ENCODE results near the gene C1orf185.
"Not testable (repeated sequence)": the region's sequence is repeated elsewhere in the genome, so short reads cannot be mapped to it uniquely, and the experiment has no call there.

Gene C1orf185

DNA sequence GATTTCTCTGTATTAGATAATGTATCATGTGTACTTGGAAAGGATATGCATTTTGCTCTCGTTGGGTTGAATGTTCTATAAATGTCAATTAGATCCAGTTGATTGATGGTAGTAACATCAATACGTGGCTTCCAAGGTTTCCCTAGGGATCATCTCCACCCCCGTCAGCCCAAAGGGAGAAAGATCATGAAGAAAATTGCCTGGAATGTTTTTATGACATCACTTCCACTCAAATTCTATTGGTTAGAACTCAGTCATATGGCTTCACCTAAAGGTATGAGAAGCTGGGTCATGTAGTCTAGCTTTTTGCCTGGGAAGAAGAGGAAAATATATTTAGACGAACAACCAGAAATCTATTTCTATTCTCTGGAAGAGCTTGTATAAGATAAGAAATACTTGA is at the start of gene C1orf185:
TSS of gene C1orf185 (plus strand) at position 253 of the 400 bp plus-strand sequence. CDS start at position 259, 6 bp downstream.
- DNase-seq, result no peak

DNA sequence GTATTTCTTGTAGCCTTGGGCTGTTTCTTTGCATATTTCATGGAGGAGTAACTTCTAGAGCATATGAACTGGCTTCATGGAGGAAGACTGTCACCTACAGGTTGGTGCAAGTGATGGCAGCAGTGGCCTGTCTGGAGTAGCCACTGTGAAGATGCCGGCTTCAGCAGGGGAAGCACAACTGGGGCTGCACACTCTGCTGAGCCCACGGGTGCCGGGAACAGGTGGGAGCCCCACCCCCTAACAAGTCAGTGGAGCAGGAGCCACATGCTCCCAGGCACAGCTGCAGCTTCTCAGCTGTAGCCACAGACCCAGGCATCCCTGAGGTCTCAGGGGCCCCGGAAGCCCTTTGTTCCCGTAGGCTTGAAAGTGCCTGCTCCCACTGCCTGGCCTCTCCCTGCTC is 43.2 kb upstream of the C1orf185 start:
- DNase-seq, result peak; percentile 4 to 30

DNA sequence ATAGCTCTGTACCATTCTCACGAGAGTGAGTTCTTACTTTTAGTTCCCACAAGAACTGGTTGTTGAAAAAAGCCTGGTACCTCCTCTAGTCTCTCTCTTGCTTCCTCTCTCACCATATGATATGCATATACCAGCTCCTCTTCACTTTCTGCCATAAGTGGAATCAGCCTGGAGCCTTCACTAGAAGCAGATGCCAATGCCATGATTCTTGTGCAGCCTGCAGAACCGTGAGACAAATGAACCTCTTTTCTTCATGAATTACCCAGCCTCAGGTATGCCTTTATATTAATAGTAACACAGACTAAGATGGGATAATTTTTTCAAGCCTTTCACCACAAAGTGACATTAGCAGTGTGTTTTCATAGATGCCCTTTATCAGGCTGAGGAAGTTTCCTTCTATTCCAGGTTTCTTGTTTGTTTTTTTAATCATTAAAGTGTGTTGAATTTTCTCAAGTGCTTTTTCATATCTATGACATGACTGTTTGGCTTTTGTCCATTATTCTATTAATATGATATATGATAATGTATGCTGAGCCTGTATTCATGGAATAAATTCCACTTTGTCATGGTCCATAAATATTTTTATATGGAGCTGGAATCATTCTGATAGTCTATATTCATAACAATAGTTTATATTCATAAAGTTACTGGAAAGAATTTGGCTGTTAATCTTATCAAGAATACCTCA is 40.7 kb upstream of the C1orf185 start:
- no peak for DNase-seq

DNA sequence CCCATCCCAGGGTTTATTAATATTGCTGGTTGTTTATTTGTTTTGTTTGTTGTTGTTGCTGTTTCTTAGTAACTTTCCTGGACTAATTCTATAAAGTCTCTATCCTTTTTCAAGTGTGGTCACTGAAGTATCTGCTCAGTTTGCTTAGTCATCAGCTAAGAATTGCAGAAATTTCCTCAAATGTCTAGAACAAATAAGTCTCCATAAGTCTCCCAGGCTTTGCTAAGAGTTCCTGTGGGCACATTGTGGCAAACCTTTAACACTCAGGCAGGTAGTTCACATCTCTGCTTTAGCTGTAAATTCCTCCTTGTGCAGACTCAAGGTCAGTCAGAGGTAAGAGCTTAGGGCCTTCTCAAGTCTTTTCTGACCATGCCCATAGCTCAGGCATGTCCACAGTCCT is 38.9 kb upstream of the C1orf185 start:
- no peak for DNase-seq

DNA sequence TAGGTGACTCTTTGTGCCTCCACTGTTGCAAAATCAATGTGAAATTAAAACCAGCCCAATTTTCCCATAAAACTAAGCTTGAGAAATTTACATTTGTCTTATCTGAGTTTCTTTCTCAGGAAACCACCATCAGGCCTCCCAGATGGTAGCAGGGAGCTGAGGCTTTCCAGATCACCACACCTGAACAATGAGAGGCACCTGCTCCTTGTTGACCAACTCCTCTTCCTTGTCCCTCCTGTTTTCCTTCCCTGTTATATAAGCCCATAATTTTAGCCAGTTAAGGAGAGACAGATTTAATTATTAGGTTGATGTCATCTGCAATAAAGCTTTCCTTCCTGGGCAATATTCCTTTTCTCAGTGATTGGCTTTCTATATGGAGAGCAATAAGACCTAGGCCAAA is 32.0 kb upstream of the C1orf185 start:
- no peak for DNase-seq

GRCh38 chr1:51070640-51071039 is 31.4 kb upstream of the C1orf185 start:
- DNase-seq, result no peak

- no peak for DNase-seq
Measured at GRCh38 chr1:51071291-51072042, 30.6 kb upstream of the C1orf185 start.

DNA sequence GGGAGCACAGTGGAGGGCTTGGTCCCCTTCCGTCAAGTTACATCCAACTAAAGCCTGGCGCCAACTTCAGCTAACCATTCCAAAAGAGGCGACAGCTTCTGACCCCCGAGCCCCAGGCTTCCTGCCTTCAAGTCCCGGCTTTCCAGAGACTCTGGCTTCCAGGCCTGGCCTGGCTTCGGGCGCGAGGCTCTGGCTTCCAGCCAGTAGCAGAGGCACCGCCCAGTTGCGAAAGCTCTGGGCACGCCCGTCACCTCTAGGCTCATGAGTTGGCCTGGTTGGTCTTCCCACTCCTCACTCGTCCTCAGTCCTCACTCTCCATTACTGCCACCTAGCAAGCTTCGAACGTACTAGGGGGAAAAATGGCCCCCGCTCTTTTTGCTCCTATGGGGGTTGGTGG is 30.0 kb upstream of the C1orf185 start:
- DNase-seq, result no peak

- DNase-seq, result no peak
Measured at GRCh38 chr1:51072651-51073050, 29.4 kb upstream of the C1orf185 start.

GRCh38 chr1:51073456-51073855 is 28.6 kb upstream of the C1orf185 start:
- DNase-seq, result no peak

- DNase-seq, result no peak
Measured at GRCh38 chr1:51086496-51087271, 15.3 kb upstream of the C1orf185 start.

- DNase-seq, result no peak
Measured at GRCh38 chr1:51088474-51088873, 13.6 kb upstream of the C1orf185 start.

- no peak for DNase-seq
Measured at GRCh38 chr1:51093581-51093980, 8.4 kb upstream of the C1orf185 start.

GRCh38 chr1:51097171-51097570 is 4.9 kb upstream of the C1orf185 start:
- no peak for DNase-seq

GRCh38 chr1:51100264-51100880 is 1.7 kb upstream of the C1orf185 start:
- DNase-seq, result no peak

- DNase-seq, result no peak
Measured at GRCh38 chr1:51114137-51114536, 12.1 kb downstream of the C1orf185 start.

- DNase-seq, result no peak
Measured at GRCh38 chr1:51115714-51116404, 13.8 kb downstream of the C1orf185 start.

DNA sequence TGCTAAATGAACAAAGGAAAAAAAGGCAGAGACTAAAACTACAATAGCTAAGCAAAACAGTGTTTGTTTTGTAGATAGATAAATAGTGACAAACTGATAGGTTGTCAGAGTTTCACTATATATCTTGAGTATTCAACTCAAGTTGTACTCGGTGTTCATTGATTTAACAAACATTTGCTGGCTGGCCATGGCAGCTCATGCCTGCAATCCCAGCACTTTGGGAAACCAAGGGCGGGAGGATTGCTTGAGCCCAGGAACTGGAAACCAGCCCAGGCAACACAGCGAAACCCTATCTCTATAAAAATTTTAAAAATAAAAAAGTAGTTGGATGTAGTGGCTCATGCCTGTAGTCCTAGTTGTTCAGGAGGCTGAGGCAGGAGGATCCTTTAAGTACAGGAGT is 17.3 kb downstream of the C1orf185 start:
- DNase-seq, result no peak

DNA sequence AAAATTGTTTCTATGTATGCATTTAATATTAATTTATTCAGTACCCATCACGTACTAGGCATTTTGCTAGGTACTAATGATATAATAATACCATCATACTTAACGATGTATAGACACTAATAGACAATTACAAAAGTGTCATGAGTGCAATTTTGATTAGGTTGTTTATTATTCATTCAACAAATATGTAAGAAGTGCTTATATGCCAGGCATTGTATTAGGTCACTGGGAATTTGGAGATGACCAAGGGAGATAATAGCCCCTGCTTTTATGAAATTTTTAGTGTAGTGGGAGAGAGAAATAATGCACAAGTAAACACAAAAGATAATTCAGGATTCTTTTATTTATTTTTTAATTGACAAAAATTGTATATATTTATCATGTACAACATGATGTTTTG is 18.6 kb downstream of the C1orf185 start:
- DNase-seq, result no peak

GRCh38 chr1:51127152-51127551 is 25.1 kb downstream of the C1orf185 start:
- not testable (repeated sequence) for DNase-seq

DNA sequence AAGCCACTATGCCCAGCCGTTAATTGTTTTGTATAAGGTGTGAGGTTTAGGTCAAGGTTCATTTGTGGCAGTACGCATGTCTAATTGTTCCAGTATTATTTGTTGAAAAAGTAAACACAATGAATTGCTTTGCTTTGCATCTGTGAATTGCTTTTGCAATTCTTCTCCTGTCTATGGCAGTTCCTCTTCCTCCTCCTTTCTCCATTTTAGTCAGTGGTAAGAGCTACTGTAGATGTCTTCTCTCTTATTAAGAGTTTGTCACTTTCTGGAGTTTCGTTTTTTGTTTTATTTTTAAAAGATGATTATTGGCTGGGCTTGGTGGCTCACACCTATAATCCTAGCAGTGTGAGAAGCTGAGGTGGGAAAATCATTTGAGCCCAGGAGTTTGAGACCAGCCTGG is 29.2 kb downstream of the C1orf185 start:
- no peak for DNase-seq

- DNase-seq, result no peak
Measured at GRCh38 chr1:51133045-51133444, 31.0 kb downstream of the C1orf185 start.

DNA sequence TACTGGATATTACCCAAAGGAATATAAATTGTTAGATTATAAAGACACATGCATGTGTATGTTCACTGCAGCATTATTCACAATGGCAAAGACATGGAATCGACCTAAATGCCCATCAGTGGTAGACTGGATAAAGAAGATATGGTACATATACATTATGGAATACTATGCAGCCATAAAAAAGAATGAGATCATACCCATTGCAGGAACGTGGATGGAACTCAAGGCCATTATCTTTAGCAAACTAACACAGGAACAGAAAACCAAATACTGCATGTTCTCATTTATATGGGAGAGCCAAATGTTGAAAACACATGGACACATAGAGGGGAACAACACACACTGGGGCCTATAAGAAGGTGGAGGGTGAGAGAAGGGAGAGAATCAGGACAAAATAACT is 35.7 kb downstream of the C1orf185 start:
- not testable (repeated sequence) for DNase-seq

Data from CD4-positive, alpha-beta T cell treated with Interferon alpha-2 for 1 hour (primary cell).